AG10803 (cell line): Measurements from ENCODE around the gene GRK6.

Experiments
- DNase-seq: peaks from one replicate; pipeline ENCODE4 v3.0.0; 2010; ENCODE audit warnings: low read depth
- H3K4me3 ChIP-seq: 2 replicates; pipeline ENCODE4 v1.5.1; 2011; ENCODE audit warnings: mild to moderate bottlenecking, low read length, control low read depth
- TF ChIP-seq, protein P1 (sequence below): conservative IDR thresholded peaks from 2 replicates; pipeline ENCODE4 v1.5.1; 2011; ENCODE audit warnings: mild to moderate bottlenecking, low read length, control low read depth, inconsistent platforms

Gene GRK6

DNA sequence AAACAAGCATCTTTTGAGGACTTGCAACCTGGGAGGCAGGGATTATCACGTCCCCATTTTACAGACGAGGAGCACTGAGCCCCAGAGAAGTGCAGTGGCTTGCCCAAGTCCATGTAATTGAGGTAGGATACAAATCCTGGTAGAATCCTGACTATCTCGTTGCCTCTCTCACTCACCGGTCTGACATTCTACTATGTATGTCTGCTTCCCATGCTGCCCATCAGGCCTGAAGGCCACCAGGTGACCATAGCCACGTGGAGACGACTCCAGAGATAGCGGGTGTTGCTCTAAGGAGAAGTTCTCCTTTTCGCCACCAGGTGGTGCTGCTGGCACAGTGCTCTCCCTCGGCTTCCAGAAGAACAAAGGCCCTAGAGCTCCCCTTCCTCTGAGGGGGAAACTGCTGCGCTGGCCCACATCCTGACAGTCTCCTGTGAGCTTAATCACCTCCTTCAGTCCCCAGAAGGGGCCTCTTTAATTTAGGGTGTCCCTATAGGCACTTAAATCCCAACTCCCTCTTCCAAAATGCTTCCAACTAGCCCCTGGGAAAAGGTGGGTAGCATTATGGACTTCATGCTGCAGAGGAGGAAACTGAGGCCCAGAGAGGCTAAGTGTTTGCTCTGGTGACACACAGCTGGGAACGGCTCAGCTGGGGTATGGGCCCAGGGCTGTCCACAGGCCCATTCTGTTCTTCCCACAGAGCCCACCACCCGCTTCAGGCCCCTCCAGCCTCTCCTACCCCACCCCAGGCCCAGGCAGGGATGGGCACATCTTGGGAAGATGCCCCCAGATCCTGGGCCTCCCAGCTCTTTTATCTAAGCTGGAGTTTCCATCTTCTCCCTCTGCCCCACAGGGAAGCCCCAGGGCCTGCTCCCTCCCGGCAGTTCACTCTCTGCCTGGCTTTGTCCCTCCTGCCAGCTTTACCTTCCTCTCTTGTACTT, 35.8 kb upstream of the GRK6 start:
- H3K4me3 ChIP-seq, result no peak overlapping the region
- peak; percentile 66 for DNase-seq

DNA sequence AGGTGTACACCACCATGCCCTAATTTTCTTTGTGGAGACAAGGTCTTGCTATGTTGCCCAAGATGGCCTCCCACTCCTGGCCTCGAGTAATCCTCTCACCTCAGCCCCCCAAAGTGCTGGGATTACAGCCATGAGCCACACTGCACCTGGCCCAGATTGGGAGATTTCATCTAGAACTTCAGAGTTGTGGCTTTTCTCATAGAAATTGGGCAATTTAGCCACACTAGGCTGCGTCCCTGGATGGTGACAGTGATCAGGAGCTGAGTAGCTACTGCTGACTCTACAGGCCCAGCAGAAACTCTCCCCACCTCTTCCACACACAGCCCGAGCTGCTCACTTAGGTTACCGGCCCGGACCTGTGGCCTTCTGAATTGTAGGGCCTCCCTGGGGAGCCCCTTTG, 33.7 kb upstream of the GRK6 start:
- TF ChIP-seq, protein P1, sequence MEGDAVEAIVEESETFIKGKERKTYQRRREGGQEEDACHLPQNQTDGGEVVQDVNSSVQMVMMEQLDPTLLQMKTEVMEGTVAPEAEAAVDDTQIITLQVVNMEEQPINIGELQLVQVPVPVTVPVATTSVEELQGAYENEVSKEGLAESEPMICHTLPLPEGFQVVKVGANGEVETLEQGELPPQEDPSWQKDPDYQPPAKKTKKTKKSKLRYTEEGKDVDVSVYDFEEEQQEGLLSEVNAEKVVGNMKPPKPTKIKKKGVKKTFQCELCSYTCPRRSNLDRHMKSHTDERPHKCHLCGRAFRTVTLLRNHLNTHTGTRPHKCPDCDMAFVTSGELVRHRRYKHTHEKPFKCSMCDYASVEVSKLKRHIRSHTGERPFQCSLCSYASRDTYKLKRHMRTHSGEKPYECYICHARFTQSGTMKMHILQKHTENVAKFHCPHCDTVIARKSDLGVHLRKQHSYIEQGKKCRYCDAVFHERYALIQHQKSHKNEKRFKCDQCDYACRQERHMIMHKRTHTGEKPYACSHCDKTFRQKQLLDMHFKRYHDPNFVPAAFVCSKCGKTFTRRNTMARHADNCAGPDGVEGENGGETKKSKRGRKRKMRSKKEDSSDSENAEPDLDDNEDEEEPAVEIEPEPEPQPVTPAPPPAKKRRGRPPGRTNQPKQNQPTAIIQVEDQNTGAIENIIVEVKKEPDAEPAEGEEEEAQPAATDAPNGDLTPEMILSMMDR, result no peak
- no peak overlapping the region for H3K4me3 ChIP-seq
- DNase-seq, result no peak

More for the DNA sequence above, 35.8 kb upstream of the GRK6 start:
- TF ChIP-seq, protein P1, result peak; percentile 93

DNA sequence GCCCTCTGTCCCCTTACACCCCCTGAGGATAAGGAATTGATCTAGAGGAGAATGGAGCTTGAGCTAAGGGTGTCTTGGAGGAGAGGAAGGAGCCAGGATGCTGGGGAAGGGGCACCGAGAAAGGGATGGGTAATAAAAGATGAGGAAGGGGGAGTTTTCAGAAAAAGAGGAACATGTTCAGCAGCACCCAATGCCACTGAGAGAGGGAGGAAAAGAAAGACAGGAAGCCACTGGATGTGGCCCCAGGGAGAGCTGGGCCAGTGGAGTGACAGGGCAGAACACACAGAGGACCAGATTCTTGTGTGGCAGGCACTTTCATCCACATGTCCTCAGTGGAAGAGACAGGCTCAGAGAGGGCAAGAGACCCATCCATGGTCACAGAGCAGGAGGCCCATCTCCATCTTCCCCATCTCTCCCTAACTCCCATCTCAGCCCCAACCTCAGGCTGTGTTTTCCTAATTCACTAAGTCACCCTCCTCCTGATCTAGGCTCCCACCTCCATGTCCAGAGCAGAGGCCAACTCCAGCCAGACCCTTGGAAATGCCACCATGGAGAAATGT, 33.2 kb upstream of the GRK6 start:
- DNase-seq, result no peak
- no peak overlapping the region for H3K4me3 ChIP-seq
- TF ChIP-seq, protein P1, result no peak

DNA sequence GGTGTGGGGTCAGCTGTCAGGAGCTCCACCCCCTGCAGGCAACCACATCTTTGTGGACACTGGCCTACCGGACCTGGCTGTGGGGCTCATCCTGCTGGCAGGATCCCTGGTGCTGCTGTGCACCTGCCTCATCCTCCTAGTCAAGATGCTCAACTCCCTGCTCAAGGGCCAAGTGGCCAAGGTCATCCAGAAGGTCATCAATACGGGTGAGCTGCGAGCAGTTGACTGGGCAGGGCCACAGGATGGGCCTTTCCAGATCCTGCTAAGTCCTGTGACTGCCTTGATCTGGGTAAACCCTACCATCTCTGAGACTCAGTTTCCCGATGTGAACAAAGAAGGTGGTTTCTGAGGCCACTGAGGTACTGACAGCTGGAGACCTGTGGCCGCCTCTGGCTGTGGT, 32.5 kb upstream of the GRK6 start:
- no peak overlapping the region for H3K4me3 ChIP-seq
- TF ChIP-seq, protein P1, result no peak
- no peak for DNase-seq

DNA sequence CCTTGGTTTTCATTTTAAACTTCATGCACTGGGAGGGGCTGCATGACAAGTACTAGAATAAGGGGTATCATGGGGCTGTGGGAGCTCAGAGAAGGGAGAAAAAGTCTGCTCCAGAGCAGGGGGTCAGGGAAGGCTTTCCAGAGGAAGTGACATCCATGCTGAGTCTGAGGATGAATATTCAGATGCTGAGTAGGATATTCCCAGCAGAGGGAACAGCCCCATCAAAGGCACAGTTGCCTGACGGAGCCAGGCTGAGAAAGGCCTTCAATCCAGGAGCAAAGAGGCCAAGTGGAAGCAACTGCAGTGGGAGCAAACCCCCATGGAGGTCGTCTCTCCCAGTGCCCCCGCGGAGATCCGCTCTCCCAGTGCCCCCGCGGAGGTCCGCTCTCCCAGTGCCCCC, 30.4 kb upstream of the GRK6 start:
- DNase-seq, result no peak
- TF ChIP-seq, protein P1, result no peak

DNA sequence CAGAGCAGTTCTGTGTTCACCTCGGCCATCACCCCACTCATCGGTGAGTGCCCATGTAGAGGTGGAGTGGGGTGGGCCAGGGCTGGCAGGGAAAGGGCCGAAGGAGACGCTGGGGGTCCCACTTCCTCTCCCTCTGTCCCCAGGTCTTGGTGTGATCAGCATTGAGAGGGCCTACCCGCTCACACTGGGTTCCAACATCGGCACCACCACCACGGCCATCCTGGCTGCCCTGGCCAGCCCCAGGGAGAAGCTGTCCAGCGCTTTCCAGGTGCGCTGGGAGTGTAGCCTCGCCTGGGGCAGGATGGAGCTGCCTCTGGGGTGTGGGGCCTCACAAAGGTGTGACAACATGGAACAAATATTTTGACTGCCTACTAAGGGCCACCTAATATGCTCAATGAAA, 29.7 kb upstream of the GRK6 start:
- no peak for DNase-seq
- TF ChIP-seq, protein P1, result no peak
- no peak overlapping the region for H3K4me3 ChIP-seq

More for the DNA sequence above, 30.4 kb upstream of the GRK6 start:
- H3K4me3 ChIP-seq, result no peak overlapping the region
